ENCODE data around the gene LRP1-AS.

The LRP1-AS gene

DNA sequence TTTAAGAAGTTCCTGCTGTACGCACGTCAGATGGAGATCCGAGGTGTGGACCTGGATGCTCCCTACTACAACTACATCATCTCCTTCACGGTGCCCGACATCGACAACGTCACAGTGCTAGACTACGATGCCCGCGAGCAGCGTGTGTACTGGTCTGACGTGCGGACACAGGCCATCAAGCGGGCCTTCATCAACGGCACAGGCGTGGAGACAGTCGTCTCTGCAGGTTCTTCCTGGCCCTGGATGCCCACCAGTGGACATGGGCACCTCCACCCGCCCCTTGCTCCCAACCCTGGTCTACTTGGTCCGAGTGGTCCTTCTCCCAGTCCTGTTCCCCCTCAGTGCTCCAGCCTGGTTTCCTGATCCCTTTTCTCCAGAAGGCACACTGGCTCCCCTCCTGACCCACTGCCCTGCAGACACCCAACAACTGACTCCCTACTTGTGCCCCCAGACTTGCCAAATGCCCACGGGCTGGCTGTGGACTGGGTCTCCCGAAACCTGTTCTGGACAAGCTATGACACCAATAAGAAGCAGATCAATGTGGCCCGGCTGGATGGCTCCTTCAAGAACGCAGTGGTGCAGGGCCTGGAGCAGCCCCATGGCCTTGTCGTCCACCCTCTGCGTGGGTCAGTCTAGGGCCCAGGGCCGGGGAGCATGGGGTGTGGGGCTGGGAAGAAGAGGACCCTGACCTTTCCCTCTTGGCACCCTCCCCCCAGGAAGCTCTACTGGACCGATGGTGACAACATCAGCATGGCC lies 32.1 kb upstream of the LRP1-AS start:
- no peak for DNase-seq

DNA sequence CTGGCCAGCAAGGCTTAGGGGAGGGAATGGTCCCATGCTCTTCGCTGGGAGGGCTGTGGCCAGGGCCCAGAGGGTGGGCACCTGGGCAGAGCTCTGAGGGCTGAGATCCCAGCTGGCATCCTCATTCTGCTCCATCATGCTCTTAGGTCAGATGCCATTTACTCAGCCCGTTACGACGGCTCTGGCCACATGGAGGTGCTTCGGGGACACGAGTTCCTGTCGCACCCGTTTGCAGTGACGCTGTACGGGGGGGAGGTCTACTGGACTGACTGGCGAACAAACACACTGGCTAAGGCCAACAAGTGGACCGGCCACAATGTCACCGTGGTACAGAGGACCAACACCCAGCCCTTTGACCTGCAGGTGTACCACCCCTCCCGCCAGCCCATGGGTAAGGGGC lies 30.8 kb upstream of the LRP1-AS start:
- DNase-seq = no peak

DNA sequence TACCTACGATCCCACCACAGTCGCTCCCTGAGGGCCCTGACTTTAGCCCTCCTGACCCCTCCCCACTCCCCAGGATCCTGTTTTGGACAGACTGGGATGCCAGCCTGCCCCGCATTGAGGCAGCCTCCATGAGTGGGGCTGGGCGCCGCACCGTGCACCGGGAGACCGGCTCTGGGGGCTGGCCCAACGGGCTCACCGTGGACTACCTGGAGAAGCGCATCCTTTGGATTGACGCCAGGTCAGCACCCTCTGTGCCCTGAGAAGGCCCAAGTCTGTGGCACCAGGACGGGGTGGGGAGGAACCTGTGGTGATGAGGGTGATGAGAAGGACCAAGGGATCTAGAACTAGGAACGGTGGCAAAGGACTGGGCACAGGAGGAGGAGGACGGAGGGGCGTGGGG lies 29.9 kb upstream of the LRP1-AS start:
- DNase-seq = no peak

DNA sequence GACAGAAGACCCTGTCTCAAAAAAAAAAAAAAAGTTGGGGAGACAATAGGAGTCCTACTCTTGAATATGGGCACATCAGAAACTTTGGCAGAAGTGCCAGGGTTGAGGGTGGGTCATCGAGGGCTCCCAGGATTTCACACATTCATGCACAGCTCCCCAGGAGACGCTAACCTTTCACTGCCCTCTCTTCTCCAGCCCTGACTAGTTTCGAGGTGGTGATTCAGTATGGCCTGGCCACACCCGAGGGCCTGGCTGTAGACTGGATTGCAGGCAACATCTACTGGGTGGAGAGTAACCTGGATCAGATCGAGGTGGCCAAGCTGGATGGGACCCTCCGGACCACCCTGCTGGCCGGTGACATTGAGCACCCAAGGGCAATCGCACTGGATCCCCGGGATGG lies 29.4 kb upstream of the LRP1-AS start:
- no peak for DNase-seq

DNA sequence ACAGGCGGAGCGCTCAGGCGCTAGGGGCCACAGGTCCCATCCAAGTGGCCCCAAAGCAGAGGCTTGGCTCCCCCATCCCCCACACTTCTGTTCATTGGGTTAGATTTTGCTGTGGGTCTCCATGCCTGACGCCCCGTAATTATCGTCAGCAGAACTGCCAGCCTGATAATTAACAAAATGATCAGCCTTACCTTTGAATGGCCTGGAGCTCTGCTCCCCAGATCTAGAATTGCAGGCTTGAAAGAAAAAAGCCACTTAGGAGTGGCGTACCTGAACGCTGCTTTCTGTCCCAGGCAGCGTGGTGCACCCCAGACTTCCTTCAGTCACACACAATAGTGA lies 28.7 kb upstream of the LRP1-AS start:
- DNase-seq = no peak

DNA sequence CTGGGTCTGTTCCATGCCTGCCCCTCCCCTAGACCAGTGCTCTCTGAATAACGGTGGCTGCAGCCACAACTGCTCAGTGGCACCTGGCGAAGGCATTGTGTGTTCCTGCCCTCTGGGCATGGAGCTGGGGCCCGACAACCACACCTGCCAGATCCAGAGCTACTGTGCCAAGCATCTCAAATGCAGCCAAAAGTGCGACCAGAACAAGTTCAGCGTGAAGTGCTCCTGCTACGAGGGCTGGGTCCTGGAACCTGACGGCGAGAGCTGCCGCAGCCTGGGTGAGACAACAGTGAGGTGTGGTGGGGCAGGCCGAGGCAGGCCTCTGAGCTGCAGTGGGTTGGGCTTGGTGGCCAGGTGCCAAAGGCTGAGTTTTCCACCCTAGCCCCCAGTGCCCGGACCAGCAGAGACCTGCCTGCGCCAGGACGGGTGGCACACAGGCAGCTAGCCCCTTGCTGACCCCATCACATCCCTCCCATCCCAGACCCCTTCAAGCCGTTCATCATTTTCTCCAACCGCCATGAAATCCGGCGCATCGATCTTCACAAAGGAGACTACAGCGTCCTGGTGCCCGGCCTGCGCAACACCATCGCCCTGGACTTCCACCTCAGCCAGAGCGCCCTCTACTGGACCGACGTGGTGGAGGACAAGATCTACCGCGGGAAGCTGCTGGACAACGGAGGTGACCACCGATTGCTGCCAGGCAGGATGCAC lies 28.2 kb upstream of the LRP1-AS start:
- peak; percentile 29 for DNase-seq

DNA sequence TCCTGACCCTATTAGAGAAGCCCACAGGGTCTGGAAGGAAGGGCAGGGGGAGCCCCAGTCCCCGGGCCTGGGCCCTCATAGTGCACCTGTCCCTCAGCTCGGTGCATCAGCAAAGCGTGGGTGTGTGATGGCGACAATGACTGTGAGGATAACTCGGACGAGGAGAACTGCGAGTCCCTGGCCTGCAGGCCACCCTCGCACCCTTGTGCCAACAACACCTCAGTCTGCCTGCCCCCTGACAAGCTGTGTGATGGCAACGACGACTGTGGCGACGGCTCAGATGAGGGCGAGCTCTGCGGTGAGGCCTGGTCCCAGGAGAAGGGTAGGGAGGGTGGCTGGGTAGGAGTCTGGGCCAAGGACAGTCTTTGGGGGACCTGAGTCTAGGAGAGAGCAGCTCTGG lies 26.3 kb upstream of the LRP1-AS start:
- DNase-seq = no peak

DNA sequence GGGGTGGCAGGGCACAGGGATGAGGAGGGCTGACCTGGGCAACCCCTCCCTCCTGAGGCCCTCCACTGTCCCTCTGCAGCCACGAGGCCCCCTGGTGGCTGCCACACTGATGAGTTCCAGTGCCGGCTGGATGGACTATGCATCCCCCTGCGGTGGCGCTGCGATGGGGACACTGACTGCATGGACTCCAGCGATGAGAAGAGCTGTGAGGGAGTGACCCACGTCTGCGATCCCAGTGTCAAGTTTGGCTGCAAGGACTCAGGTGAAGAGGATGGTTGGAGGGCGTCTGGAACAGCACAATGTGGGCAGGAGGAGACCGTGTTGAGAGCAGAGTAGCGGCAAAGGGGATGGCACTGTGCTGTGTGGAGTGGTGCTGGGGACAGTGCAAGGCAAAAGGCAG lies 25.7 kb upstream of the LRP1-AS start:
- no peak for DNase-seq

DNA sequence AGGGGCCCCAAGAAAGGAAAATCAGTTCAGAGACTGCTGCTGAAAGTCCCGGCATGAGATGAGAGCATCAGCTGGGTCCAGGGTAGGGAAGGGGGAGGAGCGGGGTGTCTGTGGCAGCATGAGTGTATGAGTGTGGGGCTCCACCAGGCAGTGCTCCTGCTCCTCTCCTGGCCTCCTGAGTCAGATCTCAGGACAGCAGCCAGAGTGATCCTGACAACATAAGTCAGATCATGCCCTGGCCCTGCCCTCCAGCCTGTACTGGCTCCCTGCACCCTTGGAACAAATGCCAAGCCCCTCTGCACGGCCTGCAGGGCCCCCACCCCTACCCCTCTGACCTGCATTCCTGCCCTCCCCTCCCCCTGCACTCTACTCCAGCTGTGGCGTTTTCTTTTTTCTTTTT lies 24.2 kb upstream of the LRP1-AS start:
- DNase-seq = no peak

DNA sequence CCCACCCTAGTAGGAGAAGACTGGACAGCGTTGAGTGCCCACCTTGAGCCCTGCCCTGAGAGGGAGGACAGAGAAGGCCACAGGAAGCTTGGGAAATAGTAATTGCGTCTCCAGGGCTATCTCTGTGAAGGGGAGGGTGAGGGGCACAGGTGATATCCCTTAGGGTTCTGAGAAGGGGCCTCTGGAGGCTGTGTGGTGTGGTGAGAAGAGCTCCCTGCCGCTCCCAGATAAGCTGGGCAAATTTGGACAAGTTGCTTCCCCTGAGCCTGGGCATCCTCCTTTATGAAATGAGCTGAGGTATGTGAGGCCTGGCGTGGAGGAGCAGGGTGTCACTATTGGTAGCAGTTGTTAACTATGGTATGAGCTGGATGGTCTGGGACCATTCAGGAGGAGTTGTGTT lies 23.5 kb upstream of the LRP1-AS start:
- no peak for DNase-seq

DNA sequence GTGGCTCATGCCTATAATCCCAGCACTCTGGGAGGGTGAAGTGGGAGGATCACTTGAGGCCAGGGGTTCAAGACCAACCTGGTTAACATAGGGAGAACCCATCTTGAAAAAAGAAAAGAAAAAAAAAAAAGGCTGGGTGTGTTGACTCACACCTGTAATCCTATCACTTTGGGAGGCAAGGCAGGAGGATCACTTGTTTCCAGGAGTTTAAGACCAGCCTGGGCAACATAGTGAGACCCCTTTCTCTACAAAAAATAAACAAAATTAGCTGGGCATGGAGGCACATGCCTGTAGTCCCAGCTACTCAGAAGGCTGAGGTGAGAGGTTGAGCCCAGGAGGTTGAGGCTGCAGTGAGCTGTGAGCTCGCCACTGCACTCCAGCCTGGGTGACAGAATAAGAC lies 23.0 kb upstream of the LRP1-AS start:
- DNase-seq = no peak

DNA sequence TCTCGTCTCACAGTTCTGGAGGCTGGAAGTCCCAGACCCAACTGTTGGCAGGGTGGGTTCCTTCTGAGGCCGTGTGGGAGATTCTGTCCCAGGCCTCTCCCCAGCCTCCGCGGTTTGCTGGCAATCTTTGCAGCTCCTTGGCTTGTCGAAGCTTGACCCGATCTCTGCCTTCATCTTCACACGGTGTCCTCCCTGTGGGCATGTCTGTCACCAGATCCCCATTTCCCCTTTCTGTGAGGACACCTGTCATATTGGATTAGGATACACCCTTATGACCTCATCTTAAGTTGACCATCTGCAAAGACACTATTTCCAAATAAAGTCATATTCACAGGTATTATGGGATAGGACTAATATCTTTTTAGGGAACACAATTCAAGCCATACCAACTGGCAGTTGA lies 22.6 kb upstream of the LRP1-AS start:
- DNase-seq = peak; percentile 59

DNA sequence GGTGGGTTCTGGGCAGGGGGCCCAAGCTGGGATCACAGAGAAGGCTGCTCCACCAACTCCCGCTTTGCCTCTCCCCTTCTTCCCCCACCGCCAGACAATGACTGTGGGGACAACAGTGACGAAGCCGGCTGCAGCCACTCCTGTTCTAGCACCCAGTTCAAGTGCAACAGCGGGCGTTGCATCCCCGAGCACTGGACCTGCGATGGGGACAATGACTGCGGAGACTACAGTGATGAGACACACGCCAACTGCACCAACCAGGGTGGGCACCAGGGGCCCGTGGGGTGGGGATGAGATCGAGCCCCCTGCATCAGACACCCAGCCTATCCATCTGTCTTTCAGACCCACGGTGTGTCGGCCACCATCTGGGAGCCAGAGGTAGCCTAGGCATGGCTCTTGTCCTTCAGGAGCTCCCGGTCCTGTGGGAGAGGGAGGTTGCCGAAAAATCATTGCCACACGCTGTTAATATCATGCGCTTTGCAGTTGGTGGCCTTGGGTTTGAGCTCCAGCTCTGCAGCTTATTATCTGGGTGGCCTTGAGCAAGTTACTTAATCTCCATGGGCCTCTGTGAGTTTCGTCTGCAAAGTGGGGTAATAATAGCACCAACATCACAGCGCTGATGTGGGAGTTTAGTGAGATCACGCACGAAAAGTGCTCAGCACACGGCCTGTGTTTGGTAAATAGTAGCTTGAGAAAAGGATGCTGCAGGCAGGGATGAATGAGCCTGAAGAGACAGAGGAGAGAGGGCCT lies 21.8 kb upstream of the LRP1-AS start:
- DNase-seq = no peak

DNA sequence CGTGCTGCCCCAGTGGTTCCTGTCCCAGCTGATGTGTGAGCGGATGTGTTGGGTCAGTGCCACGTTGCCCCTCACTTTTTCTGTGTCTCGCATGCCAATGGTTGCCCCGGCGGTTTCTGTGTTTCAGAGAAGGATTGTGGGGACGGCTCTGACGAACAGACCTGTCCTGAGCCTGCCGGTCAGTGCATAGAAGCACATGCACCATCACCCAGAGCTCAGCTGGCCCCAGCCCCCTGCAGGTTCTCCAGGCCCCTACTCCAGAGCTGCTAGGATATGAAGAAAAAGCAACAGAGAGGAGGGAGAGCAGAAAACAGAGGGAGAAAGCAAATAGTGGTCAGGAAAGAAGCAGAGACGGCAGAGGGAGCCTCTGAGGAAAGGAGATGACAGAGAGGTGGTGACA lies 20.6 kb upstream of the LRP1-AS start:
- DNase-seq = no peak

DNA sequence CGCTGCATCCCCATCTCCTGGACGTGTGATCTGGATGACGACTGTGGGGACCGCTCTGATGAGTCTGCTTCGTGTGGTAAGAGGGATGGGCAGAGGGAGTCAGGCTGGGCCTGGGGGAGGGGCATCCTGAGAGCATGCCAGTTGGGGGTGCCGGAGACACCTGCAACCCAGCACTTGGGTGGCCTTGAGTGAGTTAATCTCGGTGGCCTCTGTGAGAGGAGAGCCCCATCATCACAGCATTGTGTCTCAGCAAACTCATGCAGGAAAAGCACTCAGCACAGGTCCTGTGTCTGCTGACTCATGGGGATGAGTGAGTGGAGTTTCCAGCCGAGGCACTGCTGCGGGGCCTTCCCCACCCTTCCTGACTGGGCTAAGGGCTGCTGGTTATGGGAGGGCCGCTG lies 19.6 kb upstream of the LRP1-AS start:
- DNase-seq = no peak

DNA sequence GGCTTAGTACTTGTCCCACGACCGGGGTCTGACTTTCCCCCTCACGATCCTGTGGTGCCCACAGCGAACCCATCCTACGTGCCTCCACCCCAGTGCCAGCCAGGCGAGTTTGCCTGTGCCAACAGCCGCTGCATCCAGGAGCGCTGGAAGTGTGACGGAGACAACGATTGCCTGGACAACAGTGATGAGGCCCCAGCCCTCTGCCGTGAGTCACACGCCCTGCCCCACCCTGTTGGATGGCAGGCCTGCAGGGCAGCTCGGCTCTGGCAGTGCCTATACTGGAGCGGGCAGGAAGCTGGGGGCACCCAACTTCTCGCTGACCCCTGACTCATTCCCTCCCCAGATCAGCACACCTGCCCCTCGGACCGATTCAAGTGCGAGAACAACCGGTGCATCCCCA lies 18.3 kb upstream of the LRP1-AS start:
- no peak for DNase-seq

DNA sequence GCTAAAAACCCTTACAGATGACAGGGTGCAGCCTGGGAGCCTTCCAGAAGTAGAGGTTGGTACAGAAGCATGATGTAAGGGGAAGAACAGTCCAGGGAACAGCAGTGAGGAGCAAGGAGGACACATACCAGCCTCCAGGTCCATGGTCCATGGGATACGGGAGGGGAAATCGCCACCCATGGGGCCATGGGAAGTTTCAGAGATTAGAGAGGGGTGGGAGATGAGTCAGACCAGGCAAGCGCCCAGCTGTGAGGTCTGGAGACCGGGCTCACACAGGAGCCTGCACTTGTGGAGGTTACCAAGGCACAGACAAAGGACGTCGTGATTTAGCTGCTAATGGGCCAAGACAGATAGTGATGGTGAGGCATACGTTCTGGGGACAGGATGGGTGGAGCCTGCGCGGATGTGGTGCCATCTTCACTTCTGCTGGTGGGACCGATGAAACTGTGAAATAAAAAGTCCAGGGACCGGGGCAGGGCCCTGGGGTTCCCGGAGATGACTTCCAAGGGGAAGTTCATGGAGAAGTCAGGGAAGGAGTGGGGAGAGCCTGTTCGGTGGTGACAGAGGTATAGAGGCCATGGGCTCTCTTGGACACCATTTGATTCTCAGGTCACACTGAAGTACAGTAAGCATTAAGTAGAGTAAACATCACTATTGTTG lies 17.7 kb upstream of the LRP1-AS start:
- no peak for DNase-seq

DNA sequence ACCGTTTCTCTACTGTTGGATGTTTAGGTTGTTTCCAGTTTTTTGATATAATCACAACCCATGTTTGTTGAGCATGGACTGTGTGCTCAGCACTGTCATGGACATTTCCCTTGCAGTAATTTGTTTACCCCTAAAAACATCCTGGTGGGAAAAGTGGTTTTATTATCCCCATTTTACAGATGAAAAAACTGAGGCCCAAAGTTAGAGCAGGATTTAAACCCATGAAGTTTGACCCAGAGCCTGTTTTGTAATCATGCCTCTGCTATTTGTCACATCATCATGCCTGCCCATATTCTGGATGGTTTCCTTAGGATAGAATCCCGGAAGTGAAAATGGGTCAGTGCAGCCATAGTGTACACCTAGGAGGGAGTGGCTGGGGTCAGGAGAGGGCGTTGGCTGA lies 17.0 kb upstream of the LRP1-AS start:
- no peak for DNase-seq

DNA sequence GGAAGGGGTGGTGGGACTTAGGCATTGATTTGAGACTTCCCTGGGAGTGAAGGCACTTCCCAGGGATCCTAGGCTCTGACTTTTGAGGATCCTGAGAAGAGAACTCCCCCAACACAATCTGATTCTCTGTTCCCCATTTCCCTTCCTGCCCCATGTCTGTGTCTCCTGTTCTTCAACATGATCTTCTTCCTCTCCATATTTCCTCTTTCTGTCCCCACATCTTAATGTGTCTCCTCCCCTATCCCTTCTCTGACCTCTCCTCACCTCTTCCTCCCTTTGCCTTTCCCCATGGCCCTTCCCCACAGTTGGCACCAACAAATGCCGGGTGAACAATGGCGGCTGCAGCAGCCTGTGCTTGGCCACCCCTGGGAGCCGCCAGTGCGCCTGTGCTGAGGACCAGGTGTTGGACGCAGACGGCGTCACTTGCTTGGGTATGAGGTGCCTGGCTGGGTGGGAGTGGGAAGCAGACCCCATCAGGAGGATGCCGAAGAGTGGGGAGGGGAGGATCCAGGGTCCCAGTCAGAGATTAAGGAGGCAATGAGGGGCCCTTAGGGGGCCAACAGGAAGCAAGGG lies 15.2 kb upstream of the LRP1-AS start:
- DNase-seq = peak; percentile 92

DNA sequence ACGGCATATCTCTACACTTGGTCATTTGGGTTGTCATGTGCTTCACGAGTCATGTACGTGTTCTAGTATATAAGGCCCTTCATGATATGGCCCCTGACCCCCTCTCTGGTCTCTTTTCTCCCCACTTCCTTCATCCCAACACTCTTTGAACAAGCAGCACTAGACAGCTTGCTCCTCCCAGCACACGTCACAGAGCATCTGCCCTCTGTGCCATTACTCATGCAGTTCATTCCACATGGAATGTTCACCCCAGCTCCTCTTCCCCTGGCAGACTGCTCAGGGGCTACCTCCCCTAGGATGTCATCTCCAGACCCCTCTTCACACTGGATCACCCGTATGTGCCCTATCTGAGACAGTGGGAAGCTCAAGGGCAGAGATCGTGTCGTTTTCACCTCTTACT lies 14.1 kb upstream of the LRP1-AS start:
- no peak for DNase-seq

DNA sequence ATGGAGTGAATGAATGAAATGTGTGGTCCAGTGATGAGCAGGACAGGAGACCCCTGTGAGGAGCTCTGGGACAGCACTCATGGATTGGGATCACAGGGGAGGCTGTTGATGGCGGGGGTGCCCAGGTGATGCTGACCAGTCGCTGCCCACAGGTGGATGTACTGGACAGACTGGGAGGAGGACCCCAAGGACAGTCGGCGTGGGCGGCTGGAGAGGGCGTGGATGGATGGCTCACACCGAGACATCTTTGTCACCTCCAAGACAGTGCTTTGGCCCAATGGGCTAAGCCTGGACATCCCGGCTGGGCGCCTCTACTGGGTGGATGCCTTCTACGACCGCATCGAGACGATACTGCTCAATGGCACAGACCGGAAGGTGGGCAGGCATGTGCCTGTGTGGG lies 13.3 kb upstream of the LRP1-AS start:
- no peak for DNase-seq

DNA sequence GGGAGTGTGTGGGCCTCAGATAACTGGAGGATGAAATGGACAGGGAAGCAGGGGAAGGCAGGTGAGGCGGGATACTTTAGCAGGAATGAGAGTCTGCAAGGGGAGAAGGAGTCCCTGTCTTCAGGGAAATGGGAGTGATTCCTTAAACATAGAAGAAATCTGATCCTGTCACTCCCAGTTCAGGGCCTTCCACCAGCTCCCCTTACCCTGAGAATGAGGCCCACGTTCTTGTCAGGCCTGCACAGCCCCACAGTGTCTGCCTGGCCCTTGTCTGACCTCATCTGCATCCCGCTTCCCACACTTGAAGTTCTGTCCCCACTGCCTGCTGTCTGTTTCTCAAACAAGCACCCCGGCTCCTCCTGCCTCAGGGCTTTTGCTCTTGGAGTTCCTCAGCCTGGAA lies 12.6 kb upstream of the LRP1-AS start:
- no peak for DNase-seq

DNA sequence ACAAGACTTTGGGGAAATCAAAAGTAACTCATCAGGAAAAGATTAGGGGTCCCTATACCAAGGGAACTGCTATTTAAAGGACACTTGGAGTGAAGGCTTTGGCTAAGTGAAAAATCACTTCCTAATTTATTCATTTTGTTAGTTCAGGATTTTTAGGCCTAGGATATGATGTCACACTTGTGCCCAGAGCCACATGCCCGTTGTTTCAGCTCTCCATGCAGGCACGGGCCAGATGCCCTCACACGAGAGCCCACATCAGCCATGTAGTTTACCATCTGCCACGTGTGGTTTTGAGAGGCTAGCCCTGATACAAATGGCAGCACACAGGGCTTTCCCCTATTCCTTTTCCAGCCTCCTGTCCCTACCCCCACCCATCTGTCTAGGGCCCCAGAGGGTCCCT lies 11.9 kb upstream of the LRP1-AS start:
- no peak for DNase-seq

Measured in MV-4-11 (cell line).